DND-41 (cell line): ENCODE data around the gene OR8A1.

ENCODE experiments used
- CTCF ChIP-seq: IDR thresholded peaks from 2 replicates; pipeline ENCODE4 v1.5.1; 2012; ENCODE audit warnings: borderline replicate concordance, low read length, moderate library complexity, mild to moderate bottlenecking; ENCODE audit not compliant: poor library complexity, severe bottlenecking; ENCODE audit errors: extremely low read depth
- EZH2 ChIP-seq: IDR thresholded peaks from 3 replicates; pipeline ENCODE4 v1.6.1; 2012; ENCODE audit warnings: borderline replicate concordance, low read depth, mild to moderate bottlenecking, moderate library complexity, low read length, inconsistent platforms; ENCODE audit not compliant: severe bottlenecking

- TF ChIP-seq EZH2 (no peak), CTCF (no peak)
Measured at GRCh38 chr11:124538019-124538418, 31.8 kb upstream of the OR8A1 start.
